Measurements from ENCODE around the gene CIDEC. TPM values are rescaled to one million over a fixed set of nuclear protein-coding genes. Genes with fewer than 3 reads are reported as not detected.
A peak's percentile ranks its signal among the peaks of the same experiment; 100 is the strongest.

The CIDEC gene
- total and polyA plus RNA-seq, 2 donors from 2014 or later = not detected

- Histone ChIP-seq H3K9ac (ENCODE audit: low read length in 3 of 3) (no peak overlapping the region), H3K36me3 (ENCODE audit: control insufficient read depth in 2 of 3, insufficient read depth in 3 of 3, low read length in 3 of 3) (peaks cover 0 to 20% (median 10%) of the 10 kb centered on the region in 3 donors), H3K4me3 (ENCODE audit: low read length in 3 of 3) (no peak overlapping the region), H3K27ac (ENCODE audit: low read depth in 2 of 2, low read length in 2 of 2) (no peak overlapping the region), H3K9me3 (ENCODE audit: control insufficient read depth in 2 of 3, insufficient read depth in 1 of 3, low read length in 3 of 3) (no peaks in the 10 kb centered on the region), H3K27me3 (ENCODE audit: control insufficient read depth, insufficient read depth, low read length) (no peaks in the 10 kb centered on the region), H3K4me1 (ENCODE audit: control insufficient read depth in 2 of 3, insufficient read depth in 2 of 3, low read depth in 1 of 3, low read length in 3 of 3) (peaks cover 0 to 5% (median 0%) of the 10 kb centered on the region in 3 donors)
- TF ChIP-seq CTCF (IDR thresholded peaks at IDR 0.05; ENCODE audit: borderline replicate concordance, extremely low read depth, insufficient read depth) = no peak
- intact Hi-C loops (cut with DNase I) = no loop called here
- DNase-seq = no peak
- FAIRE-seq = no peak
These were observed 39.0 kb downstream of the CIDEC start for GRCh38 chr3:9841015-9841414.

- Histone ChIP-seq H3K27me3 (ENCODE audit: control insufficient read depth, insufficient read depth, low read length) (no peaks in the 10 kb centered on the region), H3K9ac (ENCODE audit: low read length in 3 of 3) (no peak overlapping the region), H3K4me3 (ENCODE audit: low read length in 3 of 3) (no peak overlapping the region), H3K36me3 (ENCODE audit: control insufficient read depth in 2 of 3, insufficient read depth in 3 of 3, low read length in 3 of 3) (peaks cover 3 to 24% (median 15%) of the 10 kb centered on the region in 3 donors), H3K9me3 (ENCODE audit: control insufficient read depth in 2 of 3, insufficient read depth in 1 of 3, low read length in 3 of 3) (no peaks in the 10 kb centered on the region), H3K27ac (ENCODE audit: low read depth in 2 of 2, low read length in 2 of 2) (no peak overlapping the region), H3K4me1 (ENCODE audit: control insufficient read depth in 2 of 3, insufficient read depth in 2 of 3, low read depth in 1 of 3, low read length in 3 of 3) (peaks cover 0 to 5% (median 0%) of the 10 kb centered on the region in 3 donors)
- FAIRE-seq (no peak), DNase-seq (no peak)
- no peak for TF ChIP-seq CTCF (IDR thresholded peaks at IDR 0.05; ENCODE audit: borderline replicate concordance, extremely low read depth, insufficient read depth)
- intact Hi-C loops (cut with DNase I) = no loop called here
These were observed 41.2 kb downstream of the CIDEC start for GRCh38 chr3:9838856-9839255.

- Histone ChIP-seq H3K9me3 (ENCODE audit: control insufficient read depth in 2 of 3, insufficient read depth in 1 of 3, low read length in 3 of 3) (no peaks in the 10 kb centered on the region), H3K27ac (ENCODE audit: low read depth in 2 of 2, low read length in 2 of 2) (no peak overlapping the region), H3K36me3 (ENCODE audit: control insufficient read depth in 2 of 3, insufficient read depth in 3 of 3, low read length in 3 of 3) (peaks cover 3 to 24% (median 15%) of the 10 kb centered on the region in 3 donors), H3K9ac (ENCODE audit: low read length in 3 of 3) (no peak overlapping the region), H3K27me3 (ENCODE audit: control insufficient read depth, insufficient read depth, low read length) (no peaks in the 10 kb centered on the region), H3K4me1 (ENCODE audit: control insufficient read depth in 2 of 3, insufficient read depth in 2 of 3, low read depth in 1 of 3, low read length in 3 of 3) (peaks cover 0 to 2% (median 0%) of the 10 kb centered on the region in 3 donors), H3K4me3 (ENCODE audit: low read length in 3 of 3) (no peak overlapping the region)
- FAIRE-seq = no peak
- DNase-seq = peak in 1 of 5 donors; percentile 21
- intact Hi-C loops (cut with DNase I) = no loop called here
- TF ChIP-seq CTCF (IDR thresholded peaks at IDR 0.05; ENCODE audit: borderline replicate concordance, extremely low read depth, insufficient read depth) = no peak
These were observed 42.1 kb downstream of the CIDEC start for GRCh38 chr3:9837701-9838582.
